NCI-H526 (cell line): ENCODE measurements around the gene ZNF483.
"Not testable (repeated sequence)": the region's sequence is repeated elsewhere in the genome, so short reads cannot be mapped to it uniquely, and the experiment has no call there.

Source experiments
- DNase-seq, 2 experiments: peaks; one replicate each; lab custom pipeline; 2025; lab: John Stamatoyannopoulos, UW

The ZNF483 gene

GRCh38 chr9:111610845-111611244, 85.9 kb downstream of the ZNF483 start:
- DNase-seq: no peak

- DNase-seq: no peak
Measured at GRCh38 chr9:111613436-111614040, 88.6 kb downstream of the ZNF483 start.

- DNase-seq: no peak
Measured at GRCh38 chr9:111615928-111616327, 90.9 kb downstream of the ZNF483 start.

- not testable (repeated sequence) for DNase-seq
Measured at GRCh38 chr9:111617349-111617748, 92.4 kb downstream of the ZNF483 start.

- DNase-seq: peak in 1 of 2 experiments; percentile 17
Measured at GRCh38 chr9:111621895-111622480, 97.0 kb downstream of the ZNF483 start.

- DNase-seq: no peak
Measured at GRCh38 chr9:111622626-111623025, 97.6 kb downstream of the ZNF483 start.
